ENCODE data around the gene HMMR.

DNA sequence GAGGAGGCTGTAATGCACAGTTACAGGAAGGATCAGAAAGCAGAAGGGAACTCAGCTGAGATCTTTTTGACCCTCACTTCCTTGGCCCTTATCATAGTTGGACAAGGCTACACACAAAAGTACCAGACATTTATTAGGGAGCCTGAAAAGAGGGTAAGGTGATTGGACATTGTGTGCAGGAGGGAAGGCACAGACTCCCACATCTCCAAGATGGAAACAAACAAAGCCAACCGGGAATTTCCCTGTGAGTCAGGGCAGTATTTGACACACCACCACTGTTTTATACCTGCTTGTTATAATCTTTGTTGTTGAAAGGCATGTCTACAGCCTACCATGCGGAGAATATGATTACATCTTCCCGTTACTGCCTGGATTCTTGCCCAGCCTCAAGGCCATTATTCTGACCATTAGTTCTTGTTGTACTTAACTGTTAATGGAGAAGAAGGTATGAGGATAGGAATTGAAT, 26.0 kb upstream of the HMMR start:
- TF ChIP-seq, protein P1, sequence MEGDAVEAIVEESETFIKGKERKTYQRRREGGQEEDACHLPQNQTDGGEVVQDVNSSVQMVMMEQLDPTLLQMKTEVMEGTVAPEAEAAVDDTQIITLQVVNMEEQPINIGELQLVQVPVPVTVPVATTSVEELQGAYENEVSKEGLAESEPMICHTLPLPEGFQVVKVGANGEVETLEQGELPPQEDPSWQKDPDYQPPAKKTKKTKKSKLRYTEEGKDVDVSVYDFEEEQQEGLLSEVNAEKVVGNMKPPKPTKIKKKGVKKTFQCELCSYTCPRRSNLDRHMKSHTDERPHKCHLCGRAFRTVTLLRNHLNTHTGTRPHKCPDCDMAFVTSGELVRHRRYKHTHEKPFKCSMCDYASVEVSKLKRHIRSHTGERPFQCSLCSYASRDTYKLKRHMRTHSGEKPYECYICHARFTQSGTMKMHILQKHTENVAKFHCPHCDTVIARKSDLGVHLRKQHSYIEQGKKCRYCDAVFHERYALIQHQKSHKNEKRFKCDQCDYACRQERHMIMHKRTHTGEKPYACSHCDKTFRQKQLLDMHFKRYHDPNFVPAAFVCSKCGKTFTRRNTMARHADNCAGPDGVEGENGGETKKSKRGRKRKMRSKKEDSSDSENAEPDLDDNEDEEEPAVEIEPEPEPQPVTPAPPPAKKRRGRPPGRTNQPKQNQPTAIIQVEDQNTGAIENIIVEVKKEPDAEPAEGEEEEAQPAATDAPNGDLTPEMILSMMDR (IDR thresholded peaks at IDR 0.05): no peak
- TF ChIP-seq EZH2 (IDR thresholded peaks at IDR 0.05; ENCODE audit: borderline replicate concordance, insufficient read depth, low read depth, low read length, poor library complexity, severe bottlenecking): no peak
